Activated gamma-delta T cell treated with anti-CD3 and anti-CD28 coated beads, Interleukin-2, amount 50 U/mL, for 16 hours (primary cell): ENCODE data around the gene KNDC1.
A peak's percentile ranks its signal among the peaks of the same experiment; 100 is the strongest.

ENCODE experiments used
- DNase-seq: peaks from one replicate; pipeline ENCODE4 v3.0.0-alpha.2; 2020; ENCODE audit warnings: low read depth

The KNDC1 gene

GRCh38 chr10:133241501-133242205 lies 81.6 kb downstream of the KNDC1 start:
- no peak for DNase-seq

GRCh38 chr10:133242611-133243356 lies 82.8 kb downstream of the KNDC1 start:
- no peak for DNase-seq

GRCh38 chr10:133243593-133243992 lies 83.6 kb downstream of the KNDC1 start:
- DNase-seq = no peak

GRCh38 chr10:133245439-133246235 lies 85.6 kb downstream of the KNDC1 start:
- DNase-seq = no peak

DNA sequence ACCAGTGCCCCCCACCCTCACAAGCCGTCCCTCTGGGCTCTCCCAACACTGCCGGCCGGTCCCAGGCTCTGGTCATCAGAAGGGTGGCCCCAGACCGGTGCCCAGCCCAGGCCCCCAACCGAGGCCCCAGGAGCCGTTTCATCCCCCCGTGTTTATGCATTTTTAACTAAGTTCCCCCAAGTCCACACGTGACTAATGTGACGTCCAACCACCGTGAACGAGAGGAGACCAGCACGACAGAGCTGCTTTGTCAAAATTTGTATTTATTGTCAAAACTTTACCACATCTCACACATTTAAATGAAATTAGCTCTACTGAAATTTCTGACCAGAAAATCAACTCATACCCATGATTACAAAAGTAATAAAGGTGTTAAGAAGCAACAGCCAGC lies 86.2 kb downstream of the KNDC1 start:
- DNase-seq = no peak

- DNase-seq = no peak
These were observed 87.8 kb downstream of the KNDC1 start for GRCh38 chr10:133247681-133248333.

DNA sequence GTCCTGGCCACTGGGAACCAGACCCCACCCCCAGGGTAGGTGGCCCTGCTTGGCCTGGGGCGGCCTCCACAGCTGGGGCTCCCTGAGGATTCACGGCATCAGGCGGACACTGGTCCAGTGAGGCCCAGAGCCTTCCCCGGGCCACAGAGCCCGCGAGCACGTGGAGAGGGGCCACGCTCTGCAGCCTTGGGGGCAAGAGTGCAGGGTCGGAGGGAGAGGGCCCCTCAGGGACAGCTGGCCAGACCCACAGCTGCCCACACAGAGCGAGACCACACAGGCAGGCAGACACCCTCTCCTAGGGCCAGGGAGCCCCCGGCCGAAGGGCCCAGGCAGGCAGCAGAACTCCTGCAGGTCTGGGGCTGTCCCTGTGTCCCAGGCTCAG lies 88.3 kb downstream of the KNDC1 start:
- no peak for DNase-seq

DNA sequence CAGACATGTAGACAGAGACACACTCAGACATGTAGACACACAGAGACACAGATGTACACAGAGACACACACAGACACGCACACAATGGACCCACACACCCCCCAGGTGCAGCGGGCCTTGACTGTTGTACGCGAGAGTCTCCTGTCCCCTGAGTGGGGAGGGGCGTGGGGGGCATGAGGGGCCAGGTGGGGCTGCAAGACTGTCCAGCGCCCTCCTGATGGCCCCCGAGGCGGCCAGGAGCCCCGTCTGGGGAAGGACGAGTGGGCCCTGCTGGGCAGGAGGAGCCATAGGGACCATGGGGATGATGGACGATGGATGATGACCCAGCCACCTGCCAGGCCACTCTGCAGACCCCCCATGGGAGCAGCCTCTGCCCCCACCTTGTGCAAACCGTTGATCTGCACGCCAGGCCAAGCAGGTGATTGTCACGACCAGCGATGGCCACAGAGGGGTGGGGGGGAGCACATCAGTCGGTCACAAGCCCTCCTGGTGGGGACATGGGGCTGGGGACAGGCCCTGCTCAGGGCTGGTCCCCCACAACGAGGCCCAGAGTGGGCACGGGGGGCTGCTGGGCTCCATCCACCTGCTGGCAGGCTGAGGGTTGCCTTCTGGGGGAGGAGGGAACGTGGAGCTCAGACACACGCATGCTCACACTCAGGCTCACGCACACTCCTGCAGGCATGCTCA lies 89.2 kb downstream of the KNDC1 start:
- no peak for DNase-seq

DNA sequence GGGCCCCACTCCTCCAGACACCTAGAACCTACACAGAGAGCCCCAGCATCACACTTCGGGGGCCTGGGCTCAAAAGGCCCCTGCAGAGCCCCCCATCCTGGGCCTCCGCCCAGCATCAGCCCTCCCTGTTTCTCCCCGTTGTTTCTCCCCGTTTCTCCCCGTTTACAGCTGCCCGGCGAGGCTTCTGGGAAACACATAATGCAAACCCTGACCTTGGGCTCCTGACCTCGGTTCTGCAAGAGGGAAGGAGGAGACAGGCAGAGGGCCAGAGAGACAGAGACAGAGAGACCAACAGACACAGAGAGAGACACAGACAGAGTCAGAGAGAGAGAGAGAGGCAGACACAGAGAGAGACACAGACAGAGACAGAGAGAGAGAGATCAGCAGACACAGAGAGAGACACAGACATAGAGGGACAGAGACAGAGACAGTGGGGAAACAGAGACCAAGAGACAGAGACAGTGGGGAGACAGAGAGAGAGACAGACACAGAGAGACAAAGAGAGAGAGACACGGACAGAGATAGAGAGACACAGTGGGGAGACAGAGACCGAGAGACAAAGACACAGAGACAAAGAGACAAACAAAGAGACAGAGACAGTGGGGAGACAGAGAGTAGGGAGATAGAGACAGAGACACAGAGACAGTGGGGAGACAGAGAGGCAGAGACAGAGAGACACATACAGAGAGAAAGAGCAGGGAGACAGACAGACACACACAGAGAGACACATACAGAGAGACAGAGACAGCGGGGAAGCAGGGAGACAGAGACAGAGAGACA lies 90.1 kb downstream of the KNDC1 start:
- DNase-seq = no peak

GRCh38 chr10:133251388-133252222 lies 91.6 kb downstream of the KNDC1 start:
- no peak for DNase-seq

GRCh38 chr10:133252223-133252552 lies 92.2 kb downstream of the KNDC1 start:
- DNase-seq = no peak

- DNase-seq = no peak
These were observed 93.4 kb downstream of the KNDC1 start for GRCh38 chr10:133253361-133253955.

- DNase-seq = no peak
These were observed 94.6 kb downstream of the KNDC1 start for GRCh38 chr10:133254421-133255120.

GRCh38 chr10:133255323-133255722 lies 95.3 kb downstream of the KNDC1 start:
- no peak for DNase-seq

- DNase-seq = no peak
These were observed 97.6 kb downstream of the KNDC1 start for GRCh38 chr10:133257489-133258065.

GRCh38 chr10:133258066-133258817 lies 98.2 kb downstream of the KNDC1 start:
- no peak for DNase-seq

GRCh38 chr10:133258818-133259601 lies 99.0 kb downstream of the KNDC1 start:
- DNase-seq = peak; percentile 60
